HFF-Myc (cell line): ENCODE measurements around the gene TSSK3.

Experiments
- DNase-seq: peaks from one replicate; pipeline ENCODE4 v3.0.0-alpha.2; 2011; ENCODE audit warnings: low read depth; ENCODE audit errors: extremely low read depth
- H3K4me3 ChIP-seq: replicated peaks from 2 replicates; pipeline ENCODE4 v1.5.1; 2011; ENCODE audit warnings: low read depth, mild to moderate bottlenecking, control low read depth, low read length
- CTCF ChIP-seq: IDR thresholded peaks from 2 replicates; pipeline ENCODE4 v1.5.1; 2012; ENCODE audit warnings: mild to moderate bottlenecking, low read depth, low read length, control low read depth; ENCODE audit errors: missing control alignments

TSSK3 gene

GRCh38 chr1:32349211-32349708 is 13.1 kb upstream of the TSSK3 start:
- no peak overlapping the region for H3K4me3 ChIP-seq
- peak; percentile 52 for DNase-seq
- TF ChIP-seq CTCF: no peak

DNA sequence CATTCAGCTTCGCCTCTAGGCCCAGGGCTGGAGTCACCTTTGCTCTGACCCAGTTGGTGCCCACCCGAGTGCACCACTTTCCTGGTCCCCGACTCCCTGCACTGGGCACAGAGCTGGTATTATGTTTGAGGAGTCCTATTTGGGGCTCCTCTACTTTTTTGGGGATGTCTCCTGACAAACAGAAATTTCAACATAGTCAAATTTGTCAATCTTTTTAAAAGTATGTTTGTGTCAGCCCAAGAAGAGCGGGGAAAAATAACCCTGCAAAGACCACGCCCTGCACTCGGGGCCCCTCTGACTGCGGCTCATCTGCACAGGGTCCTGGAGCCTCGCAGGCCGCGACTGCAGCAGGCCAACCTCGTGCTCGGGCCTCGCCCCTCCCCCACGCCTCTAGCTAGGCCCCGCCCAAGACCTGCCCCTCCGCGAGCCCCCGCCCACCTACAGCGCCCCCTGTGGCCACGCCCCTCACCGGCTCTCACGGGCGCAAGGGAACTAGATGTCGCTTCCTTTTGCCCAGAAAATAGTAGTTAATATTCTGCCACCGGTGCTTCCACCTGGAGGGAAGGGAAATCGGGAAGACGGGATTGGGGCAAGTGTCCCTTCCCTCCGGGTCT is 11.4 kb upstream of the TSSK3 start:
- DNase-seq: peak; percentile 19
- TF ChIP-seq CTCF: peak; percentile 41
- peak overlapping the region; percentile 58 for H3K4me3 ChIP-seq

DNA sequence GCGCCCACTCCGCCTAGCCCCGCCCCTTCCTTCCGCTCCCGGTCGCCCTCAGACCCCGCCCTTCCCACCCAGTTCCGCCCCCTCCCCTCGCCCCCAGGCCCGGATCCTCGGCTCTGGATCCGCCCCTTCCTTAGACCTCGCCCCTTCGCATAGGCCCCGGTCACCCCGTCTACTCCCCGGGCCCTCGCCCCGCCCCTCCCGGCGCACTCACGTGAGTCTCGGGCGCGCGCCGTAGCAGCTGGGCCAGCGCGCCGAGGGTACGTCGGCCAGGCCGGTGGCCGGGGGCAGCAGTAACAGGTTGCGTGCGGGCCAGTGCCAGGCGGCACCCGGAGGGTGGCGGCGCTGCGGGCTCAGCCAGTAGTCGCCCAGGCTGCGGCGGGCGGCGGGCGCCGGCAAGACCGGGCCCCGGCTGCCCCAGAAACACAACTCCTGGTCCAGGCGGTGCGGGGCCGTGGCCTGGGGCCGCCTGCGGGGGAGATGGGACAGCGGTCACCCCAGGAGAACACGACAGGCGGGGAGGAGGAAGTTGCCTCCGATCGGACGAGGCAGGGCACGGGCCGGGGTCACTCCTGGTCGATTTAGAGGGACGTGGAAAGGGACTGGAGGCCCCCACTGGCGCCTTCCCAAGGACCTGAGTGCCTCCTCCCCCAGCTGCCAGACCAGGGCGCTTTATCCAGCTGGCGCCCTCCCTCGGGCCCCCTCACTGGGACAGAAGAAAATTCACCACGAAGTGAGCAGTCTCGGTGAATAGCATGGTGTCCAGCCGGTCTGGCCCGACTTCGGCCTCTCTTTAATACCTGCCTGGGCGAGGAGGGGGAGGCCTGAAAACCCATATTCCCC is 10.7 kb upstream of the TSSK3 start:
- DNase-seq: peak; percentile 63
- no peak for TF ChIP-seq CTCF
- peak overlapping the region; percentile 58 for H3K4me3 ChIP-seq

DNA sequence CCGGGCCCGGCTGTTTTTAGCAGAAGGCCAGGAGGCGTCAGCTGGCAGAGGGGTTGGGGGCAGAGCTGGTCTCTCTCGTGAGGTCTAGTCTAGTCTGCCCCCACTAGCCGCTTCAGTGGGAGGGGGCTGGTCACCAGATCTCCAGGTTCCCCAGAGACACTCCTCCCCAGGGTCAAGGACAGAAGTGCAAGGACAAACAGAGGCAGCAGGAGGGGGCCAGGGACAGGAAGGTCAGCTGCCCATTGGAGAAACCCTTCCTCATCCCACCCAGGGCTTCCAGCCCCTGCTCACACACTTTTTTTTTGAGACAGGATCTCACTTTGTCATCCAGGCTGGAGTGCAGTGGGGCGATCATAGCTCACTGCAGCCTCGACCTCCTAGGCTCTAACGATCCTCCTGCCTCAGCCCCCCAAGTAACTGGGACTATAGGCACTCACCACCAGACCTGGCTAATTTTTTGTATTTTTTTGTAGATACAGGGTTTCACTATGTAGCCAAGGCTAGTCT is 10.0 kb upstream of the TSSK3 start:
- no peak for TF ChIP-seq CTCF
- DNase-seq: no peak
- H3K4me3 ChIP-seq: peak overlapping the region; percentile 58

GRCh38 chr1:32352831-32353383 is 9.4 kb upstream of the TSSK3 start:
- H3K4me3 ChIP-seq: peak overlapping the region; percentile 58; the same call in 1 of the 2 replicates
- TF ChIP-seq CTCF: no peak
- no peak for DNase-seq

DNA sequence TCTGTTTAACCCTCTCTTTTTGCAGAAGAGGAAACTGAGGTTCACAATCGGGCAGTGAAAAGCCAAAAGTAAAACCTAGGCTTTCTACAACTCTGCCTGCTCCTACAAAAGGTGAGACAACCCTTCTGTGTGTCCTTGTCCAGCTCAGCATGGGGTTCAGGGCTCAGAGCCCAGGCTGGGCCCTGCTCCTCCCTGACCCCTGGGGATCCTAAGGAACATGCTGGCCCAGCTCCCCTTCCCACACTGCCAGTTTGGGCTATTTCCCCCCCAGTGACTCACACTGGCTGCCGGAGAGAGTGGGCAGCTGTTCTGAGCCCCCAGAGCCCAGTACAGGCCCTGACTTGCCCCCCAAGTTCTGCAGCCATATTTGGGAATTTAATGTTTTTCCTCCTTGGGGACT is 8.9 kb upstream of the TSSK3 start:
- no peak for DNase-seq
- TF ChIP-seq CTCF: no peak
- no peak overlapping the region for H3K4me3 ChIP-seq
